HCT116 (cell line): ENCODE data around the gene HNRNPH1. TPM values are rescaled to one million over a fixed set of nuclear protein-coding genes. Genes with fewer than 3 reads are reported as not detected.

ENCODE experiments used
- ATAC-seq: fragments of 200-7000 bp; cut with Tn5 transposase; 2 replicates; pipeline ENCODE4 v1.9.1; 2020; ENCODE audit warnings: mild to moderate bottlenecking, moderate library complexity
- BruUV-seq: library from RNA; stranded (reverse); fragments of 400-500 nt; replicated peaks from 2 replicates; lab custom pipeline; 2021; lab: Mats Ljungman, UMichigan
- CTCF ChIA-PET: fragments of 300-600 bp; sonication (Branson Sonifier 250); formaldehyde crosslinking; loops from one replicate; lab custom pipeline; 2021; ENCODE audit warnings: antibody characterized with exemption; lab: Charles Lee
- POLR2A ChIA-PET: fragments of 300-600, 350-600 bp; sonication (Branson Sonifier 250); formaldehyde crosslinking; loops from one replicate; lab custom pipeline; 2021; ENCODE audit warnings: antibody characterized with exemption; lab: Charles Lee
- RAD21 ChIA-PET, 2 experiments: fragments of 300-600 bp; sonication (Branson Sonifier 250); formaldehyde crosslinking; loops; one replicate each; lab custom pipeline; 2023; ENCODE audit warnings: low total read pairs in 2 of 2; ENCODE audit not compliant: uncharacterized antibody in 2 of 2, unreplicated experiment in 2 of 2, low non-redundant PET in 1 of 2; lab: Charles Lee
- DNase-seq: peaks from one replicate; pipeline ENCODE4 v3.0.0-alpha.2; 2010; ENCODE audit warnings: low read depth, low spot score
- H2AFZ ChIP-seq: fragments of 200-600 bp; shearing (Covaris generic), sonication (generic); 2 replicates; pipeline ENCODE4 v1.6.1; 2017; ENCODE audit warnings: low read depth, mixed run types, mixed read lengths, antibody characterized with exemption, low read length; ENCODE audit not compliant: poor library complexity, severe bottlenecking
- H3K27ac ChIP-seq: 2 replicates; pipeline ENCODE4 v1.5.1; 2012; ENCODE audit warnings: low read depth, low read length
- H3K27me3 ChIP-seq: fragments of 200-600 bp; sonication (generic); 2 replicates; pipeline ENCODE4 v1.6.1; 2016; ENCODE audit warnings: mixed run types, low read length, mixed read lengths; ENCODE audit not compliant: insufficient read depth
- H3K36me3 ChIP-seq, 2 experiments: fragments of 200-500 bp in 1 of 2; fragments of 200-600 bp in 1 of 2; sonication (Bioruptor generic) in 1 of 2; sonication (generic) in 1 of 2; 2 replicates each; pipeline versions ENCODE4 v1.5.1 to v1.6.1; 2014 to 2016; ENCODE audit warnings: low read length in 2 of 2, inconsistent platforms in 1 of 2, mixed read lengths in 1 of 2, mixed run types in 1 of 2; ENCODE audit not compliant: insufficient read depth in 2 of 2, control insufficient read depth in 1 of 2
- H3K4me1 ChIP-seq, 2 experiments: fragments of 200-600 bp in 1 of 2; sonication (generic) in 1 of 2; 2 replicates each; pipeline versions ENCODE4 v1.5.1 to v1.6.1; 2012 to 2017; ENCODE audit warnings: low read length in 2 of 2, inconsistent platforms in 1 of 2, mild to moderate bottlenecking in 1 of 2, mixed read lengths in 1 of 2, mixed run types in 1 of 2, moderate library complexity in 1 of 2; ENCODE audit not compliant: insufficient read depth in 2 of 2, control insufficient read depth in 1 of 2
- H3K4me2 ChIP-seq: fragments of 200-600 bp; sonication (generic); 2 replicates; pipeline ENCODE4 v1.6.1; 2017; ENCODE audit warnings: mixed run types, low read length, mixed read lengths
- H3K4me3 ChIP-seq, 2 experiments: fragments of 200-600 bp in 1 of 2; sonication (generic) in 1 of 2; replicated peaks in 1 of 2; 2 replicates each; pipeline ENCODE4 v1.5.1; 2011 to 2016; ENCODE audit warnings: low read length in 2 of 2, control low read depth in 1 of 2, low read depth in 1 of 2, mild to moderate bottlenecking in 1 of 2, mixed read lengths in 1 of 2, mixed run types in 1 of 2
- H3K79me2 ChIP-seq: fragments of 200-600 bp; sonication (generic); 2 replicates; pipeline ENCODE4 v1.6.1; 2017; ENCODE audit warnings: mild to moderate bottlenecking, mixed run types, low read length, moderate library complexity, mixed read lengths; ENCODE audit not compliant: insufficient read depth
- H3K9ac ChIP-seq: fragments of 200-600 bp; sonication (generic); 2 replicates; pipeline ENCODE4 v1.6.1; 2016; ENCODE audit warnings: low read length, mixed read lengths
- H3K9me2 ChIP-seq: fragments of 200-600 bp; sonication (generic), shearing (Covaris generic); 2 replicates; pipeline ENCODE4 v1.6.1; 2017; ENCODE audit warnings: mixed run types, mild to moderate bottlenecking, moderate library complexity; ENCODE audit not compliant: insufficient read depth
- H3K9me3 ChIP-seq, 2 experiments: fragments of 200-500 bp in 1 of 2; fragments of 200-600 bp in 1 of 2; sonication (Bioruptor generic) in 1 of 2; sonication (generic) in 1 of 2; 2 replicates each; pipeline ENCODE4 v1.6.1; 2014 to 2017; ENCODE audit warnings: low read length in 2 of 2, mixed read lengths in 2 of 2, inconsistent platforms in 1 of 2, low read depth in 1 of 2, mild to moderate bottlenecking in 1 of 2, mixed run types in 1 of 2, moderate library complexity in 1 of 2; ENCODE audit not compliant: control insufficient read depth in 1 of 2, insufficient read depth in 1 of 2
- H4K20me1 ChIP-seq: fragments of 200-600 bp; sonication (generic), shearing (Covaris generic); 2 replicates; pipeline ENCODE4 v1.6.1; 2017; ENCODE audit warnings: mixed run types, mild to moderate bottlenecking, moderate library complexity; ENCODE audit not compliant: insufficient read depth
- CTCF ChIP-seq, 3 experiments: fragments of 200-600 bp in 1 of 3; sonication (generic) in 1 of 3; IDR thresholded peaks in 2 of 3; conservative IDR thresholded peaks in 1 of 3; 2 replicates each; pipeline ENCODE4 v1.5.1; 2012 to 2017; ENCODE audit warnings: low read depth in 2 of 3, low read length in 2 of 3, antibody characterized with exemption in 1 of 3, borderline replicate concordance in 1 of 3, control low read depth in 1 of 3, mild to moderate bottlenecking in 1 of 3, mixed read lengths in 1 of 3, mixed run types in 1 of 3, moderate library complexity in 1 of 3; ENCODE audit not compliant: insufficient read depth in 1 of 3
- EZH2phosphoT487 ChIP-seq: fragments of 200-600 bp; IDR thresholded peaks from 2 replicates; pipeline ENCODE4 v1.6.1; 2018; ENCODE audit warnings: antibody characterized with exemption, borderline replicate concordance
- YY1 ChIP-seq: IDR thresholded peaks from 2 replicates; pipeline ENCODE4 v1.6.1; 2011; ENCODE audit warnings: low read length, low read depth, moderate library complexity, mild to moderate bottlenecking; ENCODE audit not compliant: insufficient replicate concordance; ENCODE audit errors: extremely low read depth
- ZBTB33 ChIP-seq: IDR thresholded peaks from 2 replicates; pipeline ENCODE4 v1.6.1; 2011; ENCODE audit warnings: mild to moderate bottlenecking, low read length, moderate library complexity; ENCODE audit not compliant: insufficient replicate concordance; ENCODE audit errors: extremely low read depth
- intact Hi-C: fragments of 100-400 bp; cut with micrococcal nuclease; formaldehyde crosslinking; loops from 2 replicates; pipeline ENCODE4 v1.10.0; 2022
- total RNA-seq: library from RNA; stranded (reverse); gene quantifications from one replicate; pipeline ENCODE4 v1.2.1, GENCODE V29; 2021; ENCODE audit not compliant: unreplicated experiment

The HNRNPH1 gene
- total RNA-seq, 1 experiment from 2014 or later: 788 TPM

- no peak overlapping the region for H2AFZ ChIP-seq
- TF ChIP-seq ZBTB33 (no peak), YY1 (no peak), EZH2phosphoT487 (no peak), CTCF (IDR thresholded peaks at IDR 0.05 in 2 of 3, conservative IDR thresholded peaks at IDR 0.05 in 1 of 3; ENCODE audit: borderline replicate concordance in 1 of 3, insufficient read depth in 1 of 3, low read depth in 2 of 3, low read length in 2 of 3) (no peak)
- no peak overlapping the region for H3K4me3 ChIP-seq
- no peak for DNase-seq
- H3K27ac ChIP-seq: no peak overlapping the region
- H3K9me2 ChIP-seq: no peaks in the 10 kb centered on the region
- H3K4me1 ChIP-seq: no peaks in the 10 kb centered on the region
- H4K20me1 ChIP-seq: no peaks in the 10 kb centered on the region
- H3K79me2 ChIP-seq: no peaks in the 10 kb centered on the region
- no peaks in the 10 kb centered on the region for H3K9me3 ChIP-seq
- POLR2A ChIA-PET: no interaction called here
- RAD21 ChIA-PET: no interaction called here
- CTCF ChIA-PET: no interaction called here
- no peak overlapping the region for H3K4me2 ChIP-seq
- H3K27me3 ChIP-seq: no peaks in the 10 kb centered on the region
- intact Hi-C loops: no loop called here
- no peak for ATAC-seq
- no TSS peak for BruUV-seq
- no peak overlapping the region for H3K9ac ChIP-seq
- H3K36me3 ChIP-seq: peaks cover 34 to 45% of the 10 kb centered on the region in 2 experiments
These were observed 27.1 kb downstream of the HNRNPH1 start for GRCh38 chr5:179596421-179596820.
